ENCODE data around the gene SCGB1A1.

GRCh38 chr11:62406034-62406433 is 12.8 kb upstream of the SCGB1A1 start:
- TF ChIP-seq POLR2A (IDR thresholded peaks at IDR 0.05) (no peak), CTCF (IDR thresholded peaks at IDR 0.05) (no peak), POLR2AphosphoS5 (IDR thresholded peaks at IDR 0.05) (no peak)

All from breast epithelium (tissue), 3 donors.